Testis (tissue), 2 donors: ENCODE data around the gene TMEM269.

Source experiments
- CTCF ChIP-seq, 3 experiments: fragments of 450-650 bp in 2 of 3; fragments of 200-600 bp in 1 of 3; sonication (generic) in 1 of 3; IDR thresholded peaks; one replicate each; pipeline ENCODE4 v1.5.1; 2016 to 2019; ENCODE audit warnings: antibody characterized with exemption in 3 of 3, mild to moderate bottlenecking in 2 of 3, moderate library complexity in 1 of 3
- POLR2A ChIP-seq: fragments of 450-650 bp; IDR thresholded peaks from one replicate; pipeline ENCODE4 v1.6.1; 2017; ENCODE audit warnings: antibody characterized with exemption, mild to moderate bottlenecking, moderate library complexity

- TF ChIP-seq POLR2A (no peak), CTCF (IDR thresholded peaks at IDR 0.05) (no peak)
These were observed 44.8 kb upstream of the TMEM269 start, which contains the start of gene CLDN19 for GRCh38 chr1:42739753-42740700.
